Type B pancreatic cell (in vitro differentiated cells): ENCODE results near the gene C3orf70. TPM values are rescaled to one million over a fixed set of nuclear protein-coding genes. Genes with fewer than 3 reads are reported as not detected.

Experiments used
- DNase-seq: peaks from one replicate; pipeline ENCODE4 v3.0.0; 2021; ENCODE audit warnings: mixed read lengths; ENCODE audit not compliant: unreplicated experiment; ENCODE audit errors: extremely low spot score
- H3K27ac Mint-ChIP-seq: 2 replicates; pipeline ENCODE4 v1.8.0; 2021; ENCODE audit warnings: mild to moderate bottlenecking, mixed read lengths
- H3K27me3 Mint-ChIP-seq: 2 replicates; pipeline ENCODE4 v1.8.0; 2021; ENCODE audit warnings: mixed read lengths
- H3K36me3 Mint-ChIP-seq: 2 replicates; pipeline ENCODE4 v1.8.0; 2021; ENCODE audit warnings: mixed read lengths
- H3K4me1 Mint-ChIP-seq: one replicate; pipeline ENCODE4 v1.8.0; 2021; ENCODE audit warnings: mixed read lengths; ENCODE audit not compliant: unreplicated experiment
- H3K4me3 Mint-ChIP-seq: 2 replicates; pipeline ENCODE4 v1.8.0; 2021; ENCODE audit warnings: mild to moderate bottlenecking, mixed read lengths
- H3K9me3 Mint-ChIP-seq: 2 replicates; pipeline ENCODE4 v1.8.0; 2021; ENCODE audit warnings: mixed read lengths
- CTCF ChIP-seq: fragments of 200-600 bp; sonication (generic); conservative IDR thresholded peaks from 2 replicates; pipeline ENCODE4 v1.5.0; 2021; ENCODE audit warnings: antibody characterized with exemption, mild to moderate bottlenecking
- total RNA-seq: library from RNA; stranded (reverse); gene quantifications from 2 replicates; pipeline ENCODE4 v1.2.1, GENCODE V29; 2021; ENCODE audit warnings: low replicate concordance

The C3orf70 gene
- total RNA-seq, 1 donor from 2014 or later: 4.1 TPM

- no peak overlapping the region for H3K27ac Mint-ChIP-seq
- H3K4me1 Mint-ChIP-seq: no peaks in the 10 kb centered on the region
- peaks cover 7% of the 10 kb centered on the region for H3K27me3 Mint-ChIP-seq
- H3K9me3 Mint-ChIP-seq: no peaks in the 10 kb centered on the region
- no peak for TF ChIP-seq CTCF
- H3K4me3 Mint-ChIP-seq: no peak overlapping the region
- no peaks in the 10 kb centered on the region for H3K36me3 Mint-ChIP-seq
- DNase-seq: no peak
Observed at GRCh38 chr3:185082829-185083228, 70.0 kb downstream of the C3orf70 start.

GRCh38 chr3:185082149-185082548, 70.7 kb downstream of the C3orf70 start:
- no peak for TF ChIP-seq CTCF
- Mint-ChIP-seq H3K4me1 (no peaks in the 10 kb centered on the region), H3K36me3 (no peaks in the 10 kb centered on the region), H3K27ac (no peak overlapping the region), H3K9me3 (no peaks in the 10 kb centered on the region), H3K4me3 (no peak overlapping the region), H3K27me3 (peaks cover 7% of the 10 kb centered on the region)
- DNase-seq: no peak

GRCh38 chr3:185081521-185081920, 71.3 kb downstream of the C3orf70 start:
- Mint-ChIP-seq H3K4me3 (no peak overlapping the region), H3K4me1 (no peaks in the 10 kb centered on the region), H3K36me3 (no peaks in the 10 kb centered on the region), H3K27me3 (peaks cover 7% of the 10 kb centered on the region), H3K27ac (no peak overlapping the region), H3K9me3 (no peaks in the 10 kb centered on the region)
- no peak for TF ChIP-seq CTCF
- no peak for DNase-seq

- H3K36me3 Mint-ChIP-seq: no peaks in the 10 kb centered on the region
- TF ChIP-seq CTCF: no peak
- DNase-seq: no peak
- H3K4me3 Mint-ChIP-seq: no peak overlapping the region
- H3K27ac Mint-ChIP-seq: no peak overlapping the region
- no peaks in the 10 kb centered on the region for H3K4me1 Mint-ChIP-seq
- no peaks in the 10 kb centered on the region for H3K9me3 Mint-ChIP-seq
- no peaks in the 10 kb centered on the region for H3K27me3 Mint-ChIP-seq
Observed at GRCh38 chr3:185079625-185080024, 73.2 kb downstream of the C3orf70 start.

- H3K4me3 Mint-ChIP-seq: no peak overlapping the region
- no peak for DNase-seq
- H3K9me3 Mint-ChIP-seq: no peaks in the 10 kb centered on the region
- H3K27me3 Mint-ChIP-seq: no peaks in the 10 kb centered on the region
- peaks cover 3% of the 10 kb centered on the region for H3K4me1 Mint-ChIP-seq
- no peaks in the 10 kb centered on the region for H3K36me3 Mint-ChIP-seq
- no peak for TF ChIP-seq CTCF
- no peak overlapping the region for H3K27ac Mint-ChIP-seq
Observed at GRCh38 chr3:185076219-185076618, 76.6 kb downstream of the C3orf70 start.

- no peak for DNase-seq
- peaks cover 8% of the 10 kb centered on the region for H3K4me1 Mint-ChIP-seq
- no peaks in the 10 kb centered on the region for H3K27me3 Mint-ChIP-seq
- H3K4me3 Mint-ChIP-seq: no peak overlapping the region
- H3K27ac Mint-ChIP-seq: no peak overlapping the region
- no peaks in the 10 kb centered on the region for H3K36me3 Mint-ChIP-seq
- TF ChIP-seq CTCF: no peak
- H3K9me3 Mint-ChIP-seq: no peaks in the 10 kb centered on the region
Observed at GRCh38 chr3:185075547-185075946, 77.3 kb downstream of the C3orf70 start.
